ENCODE results near the gene S100PBP. TPM values are rescaled to one million over a fixed set of nuclear protein-coding genes. Genes with fewer than 3 reads are reported as not detected.

S100PBP gene
- total and polyA plus RNA-seq, 9 of the 15 experiments (the other 6 are each of a cell fraction or from before 2014, with no cell fraction given), result 22.9 to 60.2 (median 32.9) TPM

- TF ChIP-seq ATF7 (IDR thresholded peaks at IDR 0.05) (peak; percentile 67), NBN (IDR thresholded peaks at IDR 0.05; ENCODE audit: low read depth) (0 out of 2 replicates have a peak, but pooled peaks have one; percentile 50), ZNF384 (IDR thresholded peaks at IDR 0.05; ENCODE audit: low read depth, low read length) (peak; percentile 89), ZKSCAN3 (CRISPR knock-in tag; IDR thresholded peaks at IDR 0.05) (no peak), ZNF740 (CRISPR knock-in tag; IDR thresholded peaks at IDR 0.05) (0 out of 2 replicates have a peak, but pooled peaks have one; percentile 46), ZNF740 (tag; IDR thresholded peaks at IDR 0.05) (no peak), RBM34 (IDR thresholded peaks at IDR 0.05; ENCODE audit: borderline replicate concordance, insufficient read depth, low read length) (no peak), POLR2G (IDR thresholded peaks at IDR 0.05; ENCODE audit: low read depth, low read length) (peak; percentile 85), THRAP3 (IDR thresholded peaks at IDR 0.05; ENCODE audit: borderline replicate concordance) (0 out of 2 replicates have a peak, but pooled peaks have one; percentile 55), NCOA6 (IDR thresholded peaks at IDR 0.05) (no peak), SP1 (CRISPR knock-in tag; IDR thresholded peaks at IDR 0.05) (peak; percentile 67; the same call in 1 of the 2 replicates), CHD2 (IDR thresholded peaks at IDR 0.05; ENCODE audit: low read depth, low read length) (peak; percentile 50; the same call in 1 of the 2 replicates), ZNF175 (CRISPR knock-in tag; IDR thresholded peaks at IDR 0.05; ENCODE audit: low read depth) (no peak), ARID3A (IDR thresholded peaks at IDR 0.05; ENCODE audit: borderline replicate concordance, low read depth, low read length) (no peak), ARID3B (CRISPR knock-in tag; IDR thresholded peaks at IDR 0.05; ENCODE audit: borderline replicate concordance) (no peak), ELF1 (tag; IDR thresholded peaks at IDR 0.05) (no peak), JUN (IDR thresholded peaks at IDR 0.05; ENCODE audit: borderline replicate concordance, low read depth, low read length) (0 out of 2 replicates have a peak, but pooled peaks have one; percentile 44), JUN (CRISPR knock-in tag; IDR thresholded peaks at IDR 0.05; ENCODE audit: borderline replicate concordance) (no peak), L3MBTL2 (IDR thresholded peaks at IDR 0.05) (peak; percentile 34; the same call in 1 of the 2 replicates), ARID2 (IDR thresholded peaks at IDR 0.05) (peak; percentile 94), TBL1XR1 (IDR thresholded peaks at IDR 0.05; ENCODE audit: low read length in 2 of 2) (peak in 1 of 2 experiments; percentile 55; a peak in 1 of 4 replicates), ZNF57 (CRISPR knock-in tag; IDR thresholded peaks at IDR 0.05) (0 out of 2 replicates have a peak, but pooled peaks have one; percentile 54), MAX (CRISPR knock-in tag; IDR thresholded peaks at IDR 0.05) (0 out of 2 replicates have a peak, but pooled peaks have one; percentile 20), CEBPG (CRISPR knock-in tag; IDR thresholded peaks at IDR 0.05) (0 out of 2 replicates have a peak, but pooled peaks have one; percentile 42), CEBPG (tag; conservative IDR thresholded peaks at IDR 0.05 in 1 of 2, IDR thresholded peaks at IDR 0.05 in 1 of 2) (no peak)
Observed at GRCh38 chr1:32773018-32773763, 44.3 kb upstream of the S100PBP start (continued).

All from K562 (cell line).